Adrenal gland (tissue), 5 donors: ENCODE results near the gene MDK.

Experiments used
- POLR2A ChIP-seq, 2 donors: fragments of 450-650 bp; IDR thresholded peaks; one replicate each; pipeline ENCODE4 v1.6.1; 2017; ENCODE audit warnings: antibody characterized with exemption in 2 of 2, mild to moderate bottlenecking in 2 of 2, moderate library complexity in 1 of 2
- TF ChIP-seq, protein P1 (sequence below), 6 experiments: fragments of 450-650 bp in 4 of 6; fragments of 200-600 bp in 2 of 6; sonication (generic) in 1 of 6; IDR thresholded peaks; 1 replicate in 5 of 6; 2 replicates in 1 of 6; pipeline versions ENCODE4 v1.5.1 to v1.8.0; 2016 to 2021; ENCODE audit warnings: antibody characterized with exemption in 6 of 6, mild to moderate bottlenecking in 2 of 6, moderate library complexity in 1 of 6
- donor health status: DM: no; HTN: no; CAD: no.

DNA sequence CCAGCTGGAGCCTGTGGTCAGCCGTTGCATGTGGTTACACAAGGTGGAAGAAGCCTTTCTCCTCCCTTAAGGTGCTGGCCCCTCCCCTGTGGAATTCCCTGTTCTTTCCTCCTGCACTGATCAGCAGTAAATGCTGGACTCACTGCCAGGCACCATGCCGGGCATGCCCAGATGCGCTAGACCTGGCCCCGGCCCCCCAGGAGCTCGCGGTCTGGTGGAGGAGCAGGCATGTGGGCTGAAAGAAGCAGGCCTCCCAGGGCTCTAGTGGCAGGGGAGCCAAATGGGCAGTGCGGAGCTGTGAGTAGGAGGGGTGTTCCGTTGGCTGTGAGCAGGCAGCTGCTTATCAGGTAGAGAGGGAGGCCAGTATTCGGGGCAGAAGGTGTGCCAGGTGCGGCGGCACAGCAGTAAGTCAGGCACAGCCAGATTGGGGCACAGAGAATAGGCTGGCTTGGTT lies 24.0 kb upstream of the MDK start:
- TF ChIP-seq, protein P1, sequence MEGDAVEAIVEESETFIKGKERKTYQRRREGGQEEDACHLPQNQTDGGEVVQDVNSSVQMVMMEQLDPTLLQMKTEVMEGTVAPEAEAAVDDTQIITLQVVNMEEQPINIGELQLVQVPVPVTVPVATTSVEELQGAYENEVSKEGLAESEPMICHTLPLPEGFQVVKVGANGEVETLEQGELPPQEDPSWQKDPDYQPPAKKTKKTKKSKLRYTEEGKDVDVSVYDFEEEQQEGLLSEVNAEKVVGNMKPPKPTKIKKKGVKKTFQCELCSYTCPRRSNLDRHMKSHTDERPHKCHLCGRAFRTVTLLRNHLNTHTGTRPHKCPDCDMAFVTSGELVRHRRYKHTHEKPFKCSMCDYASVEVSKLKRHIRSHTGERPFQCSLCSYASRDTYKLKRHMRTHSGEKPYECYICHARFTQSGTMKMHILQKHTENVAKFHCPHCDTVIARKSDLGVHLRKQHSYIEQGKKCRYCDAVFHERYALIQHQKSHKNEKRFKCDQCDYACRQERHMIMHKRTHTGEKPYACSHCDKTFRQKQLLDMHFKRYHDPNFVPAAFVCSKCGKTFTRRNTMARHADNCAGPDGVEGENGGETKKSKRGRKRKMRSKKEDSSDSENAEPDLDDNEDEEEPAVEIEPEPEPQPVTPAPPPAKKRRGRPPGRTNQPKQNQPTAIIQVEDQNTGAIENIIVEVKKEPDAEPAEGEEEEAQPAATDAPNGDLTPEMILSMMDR (IDR thresholded peaks at IDR 0.05), result no peak
- TF ChIP-seq POLR2A (IDR thresholded peaks at IDR 0.05), result no peak
